Measurements from ENCODE around the gene INHBB. TPM values are rescaled to one million over a fixed set of nuclear protein-coding genes. Genes with fewer than 3 reads are reported as not detected.
"Not testable (repeated sequence)": the region's sequence is repeated elsewhere in the genome, so short reads cannot be mapped to it uniquely, and the experiment has no call there.

INHBB gene
- polyA plus RNA-seq, 5 donors = 0.12 to 0.51 (median 0.28) TPM

DNA sequence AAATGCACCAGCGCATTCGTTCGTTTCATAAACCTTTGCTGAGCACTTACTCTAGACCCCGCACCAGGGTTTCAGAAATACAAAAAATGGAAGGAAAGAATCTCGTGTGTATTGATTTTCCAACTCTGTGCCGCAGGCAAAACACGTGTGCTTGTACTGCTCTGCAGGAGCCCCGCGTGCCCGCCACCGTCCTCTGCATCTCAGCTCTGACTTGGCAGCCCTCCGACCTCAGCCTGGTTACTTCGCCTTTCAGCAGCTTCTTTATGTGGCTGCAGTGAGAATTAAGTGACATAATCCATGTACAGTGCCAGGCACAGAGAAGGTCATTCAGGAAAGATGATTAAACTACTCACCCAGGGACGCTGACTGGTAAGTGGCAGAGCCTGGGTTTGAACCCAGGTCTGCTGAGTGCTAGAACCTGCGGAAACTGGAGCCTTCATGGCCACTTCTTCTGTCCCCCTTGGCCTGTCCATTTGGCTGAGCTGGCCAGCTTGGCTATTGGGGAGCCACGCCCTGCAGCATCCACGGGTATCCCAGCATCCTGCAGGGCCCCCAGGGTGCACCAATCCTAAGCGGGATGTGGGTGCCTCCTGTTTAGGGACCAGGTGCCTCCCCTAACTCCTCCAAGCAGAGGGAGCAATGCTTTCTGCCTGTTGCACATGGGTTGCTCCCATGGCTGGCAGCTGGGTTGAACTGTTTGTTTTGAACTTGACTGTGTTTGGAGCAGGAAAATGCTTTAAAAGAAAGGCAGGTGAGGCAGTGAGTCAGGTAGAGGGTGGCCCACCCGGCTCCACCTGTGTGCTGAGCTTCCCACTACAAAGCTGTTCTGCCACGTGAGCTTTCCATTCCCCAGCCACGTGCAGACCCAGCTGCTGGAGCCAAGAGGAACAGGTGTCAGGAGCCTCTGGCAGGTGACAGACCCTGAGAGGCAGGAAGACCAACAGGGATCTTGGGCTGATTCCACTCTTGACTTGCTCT is 34.3 kb downstream of the INHBB start:
- peak in 1 of 2 donors; percentile 5 for DNase-seq

DNA sequence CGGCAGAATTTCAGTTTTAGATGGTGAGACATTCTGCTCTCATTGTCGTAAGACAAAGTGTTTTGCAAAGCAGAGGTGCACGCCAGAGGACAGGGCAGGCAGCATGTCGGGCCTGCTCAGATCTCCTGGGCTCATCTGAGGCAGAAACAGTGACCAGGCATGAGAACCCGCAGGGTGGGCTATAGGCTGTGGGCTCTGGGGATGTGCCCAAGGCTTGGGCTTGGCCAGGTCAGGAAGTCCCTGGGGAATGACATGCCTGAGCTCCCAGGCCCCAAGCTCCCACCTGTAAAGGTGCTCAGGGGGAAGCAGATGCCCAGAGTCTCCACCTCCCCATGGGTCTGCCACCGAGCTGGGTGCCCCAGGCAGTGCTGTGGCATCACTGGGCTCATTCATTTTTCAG is 35.3 kb downstream of the INHBB start:
- no peak for DNase-seq

DNA sequence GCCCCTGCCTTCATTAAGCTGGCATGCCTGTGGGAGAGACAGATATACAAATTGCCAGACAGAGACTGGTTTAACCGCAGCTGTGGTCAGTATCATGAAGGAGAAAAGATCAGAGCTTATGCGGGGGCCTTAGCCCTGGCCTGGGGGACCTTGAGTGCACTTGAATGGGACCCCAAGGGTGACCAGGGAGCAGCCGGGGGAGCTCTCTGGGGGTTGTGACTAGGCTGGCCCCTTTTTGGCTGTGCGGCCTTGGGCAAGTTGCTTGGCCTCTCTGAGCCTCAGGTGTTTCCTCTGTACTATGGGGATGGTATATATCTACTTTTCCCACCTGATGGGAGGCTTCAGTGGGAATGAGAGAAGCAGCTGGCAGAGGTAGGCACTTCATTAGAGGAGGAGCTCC is 35.7 kb downstream of the INHBB start:
- no peak for DNase-seq

DNA sequence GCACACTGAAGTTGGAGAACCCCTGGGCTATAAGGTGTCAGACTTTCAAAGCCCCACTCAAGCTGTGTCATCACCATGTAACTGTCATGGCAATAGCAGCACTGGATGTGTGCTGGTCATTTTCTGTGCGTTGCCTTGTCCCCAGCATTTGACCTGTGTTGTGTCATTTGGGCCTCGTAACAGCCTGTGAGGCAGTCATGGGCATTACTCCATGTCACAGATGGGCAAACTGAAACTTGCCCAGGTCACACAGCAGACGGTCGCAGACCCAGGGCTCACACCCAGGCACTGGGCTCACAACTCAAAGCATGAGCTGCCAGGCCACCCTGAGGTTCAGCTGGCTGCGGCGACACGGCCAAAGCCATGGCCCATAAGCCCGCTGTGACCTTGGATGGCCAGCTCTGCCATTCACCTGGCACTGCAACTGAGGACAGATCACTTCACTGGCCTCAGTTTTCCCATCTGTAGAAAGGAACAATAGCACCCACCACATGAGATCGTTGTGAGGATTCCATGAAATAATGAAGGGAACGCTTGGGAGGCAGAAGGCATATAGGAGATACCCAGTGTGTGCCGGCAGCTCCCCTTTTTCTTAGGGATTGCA is 36.7 kb downstream of the INHBB start:
- no peak for DNase-seq

DNA sequence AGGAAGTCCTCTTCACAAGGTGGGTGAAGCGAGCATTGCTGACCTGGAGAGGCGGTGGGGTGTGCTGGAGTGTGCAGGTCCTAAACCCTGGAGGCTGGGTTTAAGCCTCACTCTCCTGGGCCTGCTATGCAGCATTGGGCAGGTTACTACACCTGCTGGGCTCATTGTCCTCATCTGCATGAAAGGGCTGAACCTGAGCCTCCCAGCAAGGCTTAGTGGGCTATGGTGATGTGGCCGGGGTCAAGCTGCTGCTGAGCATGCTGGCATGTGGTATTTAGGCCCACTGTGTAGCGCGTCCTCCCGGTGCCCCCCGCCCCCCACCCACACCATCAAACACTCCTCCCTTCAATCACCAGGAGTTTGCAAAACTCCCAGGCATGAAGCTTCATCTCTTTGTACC is 37.3 kb downstream of the INHBB start:
- DNase-seq = no peak

DNA sequence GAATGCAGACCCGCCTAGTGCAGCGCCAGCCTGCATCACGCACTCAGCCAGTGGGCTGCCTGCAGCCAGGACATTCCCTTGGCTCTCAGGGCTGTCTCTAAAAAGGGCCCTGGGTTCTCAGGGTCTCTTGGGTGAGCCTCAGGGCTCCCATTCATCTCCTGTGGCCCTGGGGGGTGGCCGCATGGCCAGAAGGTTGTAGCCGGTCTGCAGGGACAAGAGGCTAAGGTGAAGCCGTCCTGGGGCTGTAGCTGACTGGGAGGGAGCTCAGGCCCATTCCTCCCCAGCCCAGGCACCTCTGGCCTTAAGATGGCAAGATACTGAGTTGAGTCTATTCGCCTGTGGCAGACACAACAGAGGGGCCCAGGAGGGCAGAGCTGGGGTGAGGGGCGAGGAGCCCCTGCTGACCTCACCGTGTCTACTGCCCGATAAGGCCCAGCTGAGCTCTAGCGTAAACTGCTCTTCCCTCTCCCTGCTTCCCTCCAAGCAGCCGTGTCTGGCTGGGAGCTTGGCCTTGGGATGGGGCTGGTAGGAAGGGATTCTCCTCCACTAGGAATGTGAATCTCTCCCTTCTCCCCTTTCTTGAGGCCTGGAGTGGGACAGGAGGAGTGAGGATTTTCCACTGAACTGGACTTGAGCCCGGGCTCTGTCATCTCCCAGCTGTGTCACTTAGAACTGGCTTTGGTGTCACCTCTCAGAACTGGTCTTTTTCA is 37.9 kb downstream of the INHBB start:
- peak in 1 of 2 donors; percentile 10 for DNase-seq

DNA sequence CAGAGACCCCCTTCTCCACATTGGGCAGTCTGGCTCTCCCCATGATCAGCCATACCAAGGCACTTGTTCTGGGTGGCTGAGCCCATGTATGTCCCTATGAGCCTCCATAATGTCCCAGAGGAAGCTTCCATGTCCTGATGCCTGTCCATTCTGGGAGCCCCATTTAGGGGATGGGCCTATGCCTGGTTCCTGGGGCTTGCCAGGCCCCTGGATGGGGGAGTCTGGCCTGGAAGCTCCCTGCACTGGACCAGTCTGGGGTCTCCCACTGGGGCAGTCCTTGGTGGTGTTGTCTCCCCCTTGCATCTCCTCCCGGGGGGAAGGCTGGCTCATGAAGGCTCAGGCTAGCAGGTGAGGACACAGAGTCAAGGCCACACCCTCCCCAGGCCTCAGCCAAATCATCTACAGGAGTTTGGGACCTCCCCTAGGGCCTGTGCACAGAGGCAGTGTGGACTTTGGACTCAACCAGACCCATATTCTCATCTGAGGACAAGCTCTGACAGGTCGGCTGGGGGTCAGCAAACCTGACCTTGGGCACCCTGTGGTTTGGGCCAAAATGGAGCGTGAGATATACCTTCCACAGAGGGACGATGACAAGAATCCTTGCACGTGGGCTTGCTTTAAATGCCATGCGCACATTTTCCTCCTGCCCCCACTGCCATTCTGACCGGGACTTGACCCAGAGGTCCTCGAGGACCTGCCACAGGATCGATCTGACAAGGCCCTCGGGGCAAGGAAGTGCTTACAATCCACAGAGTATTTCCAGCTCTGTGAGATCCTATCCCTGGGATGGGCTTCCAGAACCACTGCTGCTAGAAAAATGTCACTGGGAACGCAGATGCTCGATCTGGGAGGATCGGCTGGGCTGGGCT is 38.8 kb downstream of the INHBB start:
- no peak for DNase-seq

DNA sequence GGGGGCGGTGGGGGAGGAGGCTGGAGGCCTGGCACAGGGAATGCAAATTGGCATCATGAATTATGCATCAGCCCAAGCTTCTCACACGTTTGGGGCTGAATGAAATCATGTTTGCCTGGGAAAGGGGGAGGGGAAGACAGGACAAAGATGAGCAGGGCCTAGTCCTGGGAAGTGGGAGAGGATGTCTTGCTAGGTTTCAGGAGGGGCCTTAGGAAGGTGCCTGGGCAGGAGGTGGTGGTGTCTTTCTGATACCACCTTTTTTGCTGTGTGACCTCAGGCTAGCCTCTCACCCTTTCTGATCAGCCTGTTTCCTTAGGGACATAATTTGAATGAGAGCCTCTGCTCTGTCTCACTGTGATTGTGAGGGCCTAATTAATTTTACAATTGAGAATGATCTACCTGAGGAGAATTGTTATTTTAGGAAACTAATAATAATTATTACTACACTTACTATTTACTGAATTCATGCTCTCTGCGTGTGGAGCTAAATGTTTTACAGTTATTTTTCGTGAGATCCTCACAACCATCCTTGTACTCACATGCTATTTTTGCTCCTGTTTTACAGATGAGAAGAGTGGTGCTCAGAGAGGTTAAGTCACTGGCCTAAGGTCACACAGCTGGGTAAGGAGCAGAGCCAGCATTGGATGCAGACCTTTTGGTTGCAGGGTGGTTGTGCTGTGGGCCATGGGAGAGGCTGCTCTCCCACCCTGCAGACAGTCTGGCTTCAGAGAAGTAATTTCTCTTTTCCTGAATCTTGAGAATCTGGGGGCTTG is 39.6 kb downstream of the INHBB start:
- DNase-seq = no peak

DNA sequence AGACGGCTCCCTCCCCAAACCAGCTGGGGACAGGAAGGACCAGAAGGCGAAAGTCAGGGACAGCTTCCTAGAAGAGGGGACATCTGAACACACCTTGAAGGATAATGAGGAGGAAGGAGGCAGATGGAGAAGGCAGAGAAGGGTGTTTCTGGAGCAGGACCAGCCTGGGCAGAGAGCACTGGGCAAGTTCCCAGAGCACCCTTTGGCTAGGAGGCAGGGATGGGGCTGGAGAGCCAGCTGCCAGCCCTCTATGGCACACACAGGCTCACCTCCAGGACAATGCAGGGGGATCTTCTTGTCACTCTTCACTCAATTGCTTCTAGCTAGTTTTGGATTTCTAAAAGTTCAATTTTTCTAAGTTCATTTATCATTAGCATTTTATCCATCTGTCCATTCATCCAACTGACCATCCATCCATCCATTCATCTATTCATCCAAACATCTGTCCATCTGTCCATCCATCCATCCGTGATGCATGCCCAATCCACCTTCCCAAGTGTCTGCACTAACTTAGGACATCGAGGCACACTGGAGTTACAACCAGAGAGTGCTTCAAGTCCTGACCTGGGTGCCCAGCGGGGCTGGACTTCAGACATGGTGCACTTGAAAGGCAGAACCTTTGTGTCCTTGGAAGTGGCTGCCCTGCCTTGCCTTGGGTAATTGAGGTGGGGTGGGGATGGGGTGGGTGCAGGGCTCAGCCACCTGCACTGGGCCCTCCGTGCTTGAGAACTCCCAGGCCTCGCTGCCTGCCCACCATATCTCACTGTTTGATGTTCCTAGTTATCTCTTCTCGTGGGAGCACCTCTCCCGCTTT is 42.5 kb downstream of the INHBB start:
- DNase-seq = no peak

DNA sequence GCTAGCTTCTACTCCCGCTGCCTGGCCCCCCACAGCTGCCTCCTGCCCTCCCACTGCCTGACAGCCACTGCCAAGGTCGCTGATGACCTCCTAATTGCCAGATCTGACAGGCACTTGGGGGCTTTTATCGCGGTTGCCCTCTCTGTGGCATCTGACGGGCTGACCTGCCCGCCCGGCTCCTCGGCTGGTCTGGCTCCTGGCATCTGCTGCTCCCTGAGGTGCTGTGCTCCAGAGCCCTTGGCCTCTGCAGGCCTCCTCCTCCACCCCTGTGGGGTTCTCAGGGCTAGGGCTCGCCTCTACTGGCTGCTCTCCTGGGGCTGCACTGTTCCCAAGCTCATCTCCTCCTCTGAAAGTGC is 43.1 kb downstream of the INHBB start:
- no peak for DNase-seq

DNA sequence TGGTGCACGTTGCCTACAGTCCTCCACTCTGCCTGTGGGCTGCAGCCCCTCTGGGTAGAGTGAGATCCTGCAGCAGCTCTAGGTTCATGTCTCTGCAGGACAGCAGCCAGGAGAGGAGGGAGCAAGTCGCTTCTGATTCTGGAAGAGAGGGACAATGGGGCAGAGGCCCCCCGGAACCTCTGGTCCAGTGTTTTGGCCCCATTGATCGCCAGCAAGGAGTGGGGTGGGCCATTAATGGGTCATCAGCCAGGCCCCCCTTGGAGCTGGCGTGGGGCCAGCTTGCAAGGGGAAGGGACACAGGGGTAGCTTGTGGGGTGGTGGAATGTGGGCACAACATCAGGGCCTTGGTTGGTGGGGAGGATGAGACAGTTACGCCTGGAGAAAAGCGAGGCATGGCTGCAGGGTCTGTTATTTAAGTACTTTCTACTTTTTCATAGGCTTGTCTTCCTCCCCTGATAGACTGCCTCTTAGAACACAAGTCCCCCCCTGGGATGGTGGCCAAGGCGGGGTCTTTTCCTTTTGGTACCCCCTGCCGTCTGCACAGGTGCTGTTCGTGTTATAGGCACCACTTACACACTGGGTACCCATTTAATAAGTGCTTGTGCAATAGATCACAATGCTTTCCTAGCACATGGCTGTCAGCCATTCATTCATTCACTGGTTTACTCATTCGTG is 44.6 kb downstream of the INHBB start:
- DNase-seq = no peak

DNA sequence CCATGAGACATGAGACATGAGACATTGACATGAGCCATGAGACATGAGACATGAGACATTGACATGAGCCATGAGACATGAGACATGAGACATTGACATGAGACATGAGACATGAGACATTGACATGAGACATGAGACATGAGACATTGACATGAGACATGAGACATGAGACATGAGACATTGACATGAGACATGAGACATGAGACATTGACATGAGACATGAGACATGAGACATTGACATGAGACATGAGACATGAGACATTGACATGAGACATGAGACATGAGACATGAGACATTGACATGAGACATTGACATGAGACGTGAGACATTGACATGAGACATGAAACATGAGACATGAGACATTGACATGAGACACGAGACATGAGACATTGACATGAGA is 45.4 kb downstream of the INHBB start:
- DNase-seq = not testable (repeated sequence)

DNA sequence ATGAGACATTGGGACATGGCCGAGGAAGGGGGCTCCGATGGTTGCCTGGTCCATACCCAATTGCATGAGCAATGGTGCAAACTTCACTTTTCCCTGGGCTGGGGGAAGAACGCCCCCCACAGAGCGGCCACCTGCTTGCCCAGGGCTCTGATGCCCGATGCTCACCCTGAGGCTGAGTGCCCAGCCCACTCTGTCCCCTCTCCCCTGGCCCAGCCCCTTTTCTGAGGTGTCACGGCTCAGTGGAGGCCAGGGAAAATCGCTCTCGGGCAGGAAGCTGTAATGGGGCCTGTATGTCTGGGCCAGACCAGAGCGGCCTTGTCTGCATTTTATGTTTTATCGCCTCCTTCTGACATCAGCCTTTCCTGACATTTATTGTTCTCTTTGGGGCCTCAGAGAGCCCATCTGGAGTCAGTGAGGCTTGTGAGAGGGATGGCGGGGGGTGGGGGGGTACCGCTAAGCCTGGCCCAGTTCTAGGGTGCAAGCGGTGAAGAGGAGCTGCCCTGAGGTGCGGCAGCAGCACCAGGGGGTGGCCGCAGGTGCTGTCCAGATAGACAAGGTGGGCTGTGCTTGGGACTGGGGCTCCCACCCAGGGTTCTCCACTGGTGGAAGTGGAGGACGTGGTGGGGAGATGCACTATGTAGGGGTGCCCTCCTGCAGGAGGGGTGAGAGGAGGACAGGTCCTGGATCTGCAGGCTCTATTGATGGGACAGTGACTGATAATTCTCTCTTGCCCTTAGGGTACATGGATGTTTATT is 46.2 kb downstream of the INHBB start:
- DNase-seq = no peak

DNA sequence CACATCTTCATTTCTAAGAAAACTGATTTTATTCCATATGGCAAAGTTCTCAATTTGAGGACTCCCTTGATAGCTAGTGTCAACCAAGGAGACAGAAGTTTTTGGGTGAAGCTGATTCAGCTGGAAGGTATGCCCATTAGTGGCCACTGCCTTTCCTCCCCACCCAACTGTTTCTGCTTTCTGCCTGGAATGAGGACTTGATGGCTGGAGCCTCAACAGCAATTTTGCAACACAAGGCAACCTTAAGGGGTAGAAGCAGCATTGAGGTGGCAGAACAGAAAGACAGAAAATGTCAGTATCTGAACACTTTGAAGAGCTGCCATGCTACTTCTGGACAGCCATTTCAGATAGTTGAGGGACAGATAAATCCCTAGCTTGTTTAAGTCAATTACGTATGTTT is 47.0 kb downstream of the INHBB start:
- DNase-seq = no peak

DNA sequence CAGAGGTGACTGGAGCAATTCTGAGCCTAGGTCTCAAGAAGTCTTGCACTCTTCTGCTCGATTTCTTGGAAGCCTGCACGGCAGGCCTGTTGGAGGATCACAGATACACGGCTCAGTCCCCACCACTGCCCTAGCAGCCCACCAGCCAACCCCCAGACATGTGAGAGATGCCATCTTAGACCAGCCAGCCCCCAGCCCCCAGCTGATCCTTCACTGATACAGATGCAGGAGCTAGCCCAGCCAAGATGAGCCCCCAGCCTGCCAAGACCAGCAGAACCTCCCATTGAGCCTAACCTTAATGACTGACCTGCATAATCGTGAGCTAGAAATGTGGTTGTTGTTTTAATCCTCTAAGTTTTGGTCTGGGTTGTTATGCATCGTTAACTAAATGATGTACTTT is 47.5 kb downstream of the INHBB start:
- DNase-seq = no peak

DNA sequence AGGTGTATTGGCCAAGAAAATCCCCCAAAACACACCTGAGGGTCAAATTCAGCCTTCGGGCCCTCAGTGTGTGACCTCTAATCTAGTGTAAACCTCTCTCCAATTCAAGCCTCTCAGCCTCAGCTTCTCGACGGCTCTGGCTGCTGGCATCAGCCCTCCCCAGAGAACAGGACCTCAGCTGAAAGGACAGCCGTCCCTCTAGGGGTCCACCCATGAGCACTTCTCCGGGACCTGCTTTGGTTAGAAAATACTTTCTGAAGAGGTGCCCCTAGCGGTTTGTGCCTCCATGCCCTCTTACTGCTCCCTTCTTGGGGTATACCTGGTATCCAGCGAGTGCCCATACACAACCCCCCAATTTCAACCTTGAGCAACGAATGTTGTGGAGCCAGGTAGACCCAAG is 48.8 kb downstream of the INHBB start:
- DNase-seq = no peak

DNA sequence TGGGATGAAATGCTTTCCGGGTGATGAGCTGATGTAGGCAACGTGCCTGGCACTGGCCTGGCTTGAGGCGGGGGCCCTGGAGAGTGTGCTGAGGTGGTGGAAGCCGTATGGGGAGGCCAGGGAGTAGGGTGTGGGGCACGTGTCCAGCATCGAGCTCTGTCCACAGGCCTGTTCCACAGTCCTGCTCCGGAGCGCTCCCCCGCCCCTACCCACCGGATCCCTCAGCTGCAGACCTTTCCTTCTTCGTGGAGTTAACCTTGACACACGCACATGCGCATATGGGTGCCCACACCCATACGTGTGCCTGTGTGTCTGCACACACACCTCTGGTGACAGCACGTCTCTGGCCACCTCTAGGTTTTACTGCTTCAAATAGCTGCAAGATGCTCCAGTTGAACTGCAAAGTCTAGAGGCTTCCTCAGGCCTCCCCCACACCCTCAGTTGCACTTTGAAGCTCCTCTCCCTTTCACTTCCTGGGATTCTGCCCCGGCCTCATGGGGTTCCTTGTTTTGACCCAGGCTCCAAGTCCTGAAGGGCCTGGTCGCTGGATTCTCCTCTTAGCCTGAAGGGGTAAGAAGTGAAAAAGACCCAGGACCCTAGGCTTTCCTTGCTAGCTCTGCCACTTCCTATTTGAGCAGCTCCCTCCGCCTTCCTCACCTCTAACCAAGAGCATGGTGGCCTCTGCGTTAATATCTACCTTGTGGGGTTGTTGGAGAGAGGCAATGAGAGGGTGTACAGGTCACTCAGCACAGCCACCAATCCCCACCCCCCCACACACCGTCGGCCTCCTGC is 49.5 kb downstream of the INHBB start:
- DNase-seq = no peak
